ENCODE data around the gene RPS6KA3.

Gene RPS6KA3

DNA sequence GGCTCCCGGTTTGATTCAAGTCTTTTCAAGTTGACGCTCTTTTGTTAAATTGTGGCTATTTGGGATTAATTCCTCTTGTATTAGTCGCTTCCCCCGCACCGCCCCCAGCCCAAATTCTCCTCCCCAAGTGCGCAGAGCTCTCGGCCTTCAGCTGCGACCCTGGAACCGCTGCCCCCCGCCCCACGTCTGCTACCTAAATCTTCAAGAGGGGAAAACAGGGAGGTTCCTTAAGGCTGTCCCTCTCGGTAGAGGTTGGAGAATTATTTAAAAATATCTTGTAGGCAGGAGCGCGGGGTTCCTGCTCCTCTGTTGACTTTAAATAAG lies 860 bp upstream of the RPS6KA3 start:
- peak overlapping the region; percentile 92 for H3K18ac ChIP-seq (ENCODE audit: low read length)
- no peaks in the 10 kb centered on the region for H3K79me1 ChIP-seq (ENCODE audit: low read depth, low read length)
- H3K4me2 ChIP-seq (ENCODE audit: insufficient read depth, low read length, poor library complexity, severe bottlenecking) = no peak overlapping the region
- peak overlapping the region; percentile 51 for H3K27ac ChIP-seq (replicated peaks; ENCODE audit: low read length)
- peak overlapping the region; percentile 94 for H2AFZ ChIP-seq (ENCODE audit: low read length)
- peak overlapping the region; percentile 56 to 90 for H3K4me3 ChIP-seq (ENCODE audit: low read length in 2 of 2)
- no peaks in the 10 kb centered on the region for H3K9me3 ChIP-seq (replicated peaks in 1 of 2; ENCODE audit: control insufficient read depth in 2 of 2, insufficient read depth in 1 of 2, low read depth in 1 of 2, low read length in 2 of 2)
- no peak overlapping the region for H2BK5ac ChIP-seq (ENCODE audit: low read length)
- no peak overlapping the region for H2AK5ac ChIP-seq (ENCODE audit: low read depth, low read length)
- H2BK15ac ChIP-seq (ENCODE audit: low read length) = no peak overlapping the region
- no peak for DNase-seq (ENCODE audit: low spot score)
- H3K36me3 ChIP-seq (replicated peaks in 1 of 2; ENCODE audit: control insufficient read depth in 2 of 2, insufficient read depth in 2 of 2, low read length in 2 of 2) = no peaks in the 10 kb centered on the region
- no CpG with 5 or more reads among the region's 14 CpGs for WGBS, 2 donors (ENCODE audit: extremely low coverage in 2 of 2, insufficient read length in 2 of 2, insufficient replicate concordance in 1 of 2)
- no peak overlapping the region for H2BK120ac ChIP-seq (ENCODE audit: low read depth, low read length)
- no peak overlapping the region for H2BK12ac ChIP-seq (ENCODE audit: low read length)
- peaks cover 0 to 19% (median 3%) of the 10 kb centered on the region in 3 experiments for H3K27me3 ChIP-seq (ENCODE audit: control insufficient read depth in 3 of 3, insufficient read depth in 3 of 3, low read depth in 1 of 3, low read length in 3 of 3)
- H3K14ac ChIP-seq (ENCODE audit: low read length) = no peak overlapping the region
- no peak overlapping the region for H3K23ac ChIP-seq (ENCODE audit: low read depth, low read length, poor library complexity)
- H3K4me1 ChIP-seq (ENCODE audit: control insufficient read depth in 2 of 2, insufficient read depth in 1 of 2, low read depth in 1 of 2, low read length in 2 of 2) = peaks cover 0 to 4% of the 10 kb centered on the region in 2 donors
- H3K4ac ChIP-seq (ENCODE audit: low read length) = no peak overlapping the region
- peak overlapping the region; percentile 44 for H3K9ac ChIP-seq (ENCODE audit: low read depth, low read length, poor library complexity)
- H4K8ac ChIP-seq (ENCODE audit: low read depth, low read length) = no peak overlapping the region
- no peak overlapping the region for H4K91ac ChIP-seq (ENCODE audit: low read depth, low read length, poor library complexity)

DNA sequence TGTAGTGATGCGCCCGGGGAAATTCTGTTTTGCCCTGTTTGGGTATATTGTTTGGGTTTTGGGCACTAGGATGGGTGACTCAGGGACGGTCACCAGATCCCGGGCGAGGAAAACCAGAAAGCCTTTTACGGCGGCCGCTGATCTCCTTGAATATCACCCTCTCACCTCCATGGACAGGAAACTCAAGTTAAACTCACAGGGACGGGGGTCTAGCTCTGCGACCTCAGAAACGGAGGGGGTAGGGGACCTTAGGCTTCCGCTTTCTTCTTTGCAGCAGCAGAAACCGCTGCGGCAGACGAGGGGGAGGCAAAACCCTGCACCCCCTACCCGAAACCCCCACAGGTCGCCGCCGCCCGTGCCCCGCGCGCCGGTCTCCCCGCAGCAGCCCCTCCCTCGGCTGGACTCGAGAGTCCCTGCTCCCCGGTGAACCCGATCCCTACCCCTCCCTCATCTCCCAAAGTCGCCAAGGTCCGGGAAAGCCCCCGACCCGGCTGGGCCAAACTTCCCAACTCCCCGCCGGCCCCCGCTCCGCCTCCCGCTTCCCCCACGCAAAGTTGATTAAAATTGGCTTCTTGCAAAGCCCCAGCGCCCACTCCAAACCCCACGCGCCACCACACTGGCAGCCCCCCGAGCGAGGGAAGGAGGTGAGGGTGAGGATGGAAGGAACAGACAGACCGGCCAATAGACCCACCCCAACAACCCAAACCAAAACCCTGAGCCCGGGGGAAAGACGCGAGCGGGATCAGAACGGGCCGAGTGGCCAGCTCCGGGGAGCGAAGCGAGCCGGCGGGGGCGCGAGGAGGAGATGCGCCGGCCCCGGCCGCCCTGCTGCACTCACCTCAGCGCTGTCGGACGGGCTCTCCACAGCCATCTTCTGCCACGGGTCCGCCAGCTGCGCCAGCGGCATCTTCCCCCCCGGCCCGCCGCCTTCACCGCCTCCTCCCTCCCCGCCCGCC lies 705 bp downstream of the RPS6KA3 start:
- Histone ChIP-seq H2BK15ac (ENCODE audit: low read length) (no peak overlapping the region), H3K4me2 (ENCODE audit: insufficient read depth, low read length, poor library complexity, severe bottlenecking) (peak overlapping the region; percentile 49), H2BK120ac (ENCODE audit: low read depth, low read length) (no peak overlapping the region), H3K4ac (ENCODE audit: low read length) (no peak overlapping the region), H3K4me3 (ENCODE audit: low read length in 2 of 2) (peak overlapping the region; percentile 56 to 94), H4K8ac (ENCODE audit: low read depth, low read length) (no peak overlapping the region), H2AK5ac (ENCODE audit: low read depth, low read length) (no peak overlapping the region), H3K36me3 (replicated peaks in 1 of 2; ENCODE audit: control insufficient read depth in 2 of 2, insufficient read depth in 2 of 2, low read length in 2 of 2) (no peaks in the 10 kb centered on the region), H3K18ac (ENCODE audit: low read length) (peak overlapping the region; percentile 64), H3K9ac (ENCODE audit: low read depth, low read length, poor library complexity) (peak overlapping the region; percentile 60), H4K91ac (ENCODE audit: low read depth, low read length, poor library complexity) (no peak overlapping the region), H3K23ac (ENCODE audit: low read depth, low read length, poor library complexity) (no peak overlapping the region), H3K79me1 (ENCODE audit: low read depth, low read length) (no peaks in the 10 kb centered on the region), H3K9me3 (replicated peaks in 1 of 2; ENCODE audit: control insufficient read depth in 2 of 2, insufficient read depth in 1 of 2, low read depth in 1 of 2, low read length in 2 of 2) (no peaks in the 10 kb centered on the region), H3K14ac (ENCODE audit: low read length) (no peak overlapping the region), H3K4me1 (ENCODE audit: control insufficient read depth in 2 of 2, insufficient read depth in 1 of 2, low read depth in 1 of 2, low read length in 2 of 2) (peaks cover 0 to 4% of the 10 kb centered on the region in 2 donors), H2AFZ (ENCODE audit: low read length) (peak overlapping the region; percentile 54), H2BK5ac (ENCODE audit: low read length) (peak overlapping the region; percentile 82), H2BK12ac (ENCODE audit: low read length) (no peak overlapping the region), H3K27me3 (ENCODE audit: control insufficient read depth in 3 of 3, insufficient read depth in 3 of 3, low read depth in 1 of 3, low read length in 3 of 3) (peaks cover 0 to 15% (median 3%) of the 10 kb centered on the region in 3 experiments), H3K27ac (replicated peaks; ENCODE audit: low read length) (peak overlapping the region; percentile 54)
- no CpG with 5 or more reads among the region's 75 CpGs for WGBS, 2 donors (ENCODE audit: extremely low coverage in 2 of 2, insufficient read length in 2 of 2, insufficient replicate concordance in 1 of 2)
- DNase-seq (ENCODE audit: low spot score) = no peak

- Histone ChIP-seq H3K18ac (ENCODE audit: low read length) (no peak overlapping the region), H3K14ac (ENCODE audit: low read length) (no peak overlapping the region), H3K9ac (ENCODE audit: low read depth, low read length, poor library complexity) (no peak overlapping the region), H3K4me2 (ENCODE audit: insufficient read depth, low read length, poor library complexity, severe bottlenecking) (peak overlapping the region; percentile 49), H3K4me3 (ENCODE audit: low read length in 2 of 2) (peak overlapping the region; percentile 56 to 94), H3K4ac (ENCODE audit: low read length) (no peak overlapping the region), H2BK15ac (ENCODE audit: low read length) (no peak overlapping the region), H3K27me3 (ENCODE audit: control insufficient read depth in 3 of 3, insufficient read depth in 3 of 3, low read depth in 1 of 3, low read length in 3 of 3) (peaks cover 0 to 9% (median 3%) of the 10 kb centered on the region in 3 experiments), H3K23ac (ENCODE audit: low read depth, low read length, poor library complexity) (no peak overlapping the region), H2BK120ac (ENCODE audit: low read depth, low read length) (no peak overlapping the region), H3K9me3 (replicated peaks in 1 of 2; ENCODE audit: control insufficient read depth in 2 of 2, insufficient read depth in 1 of 2, low read depth in 1 of 2, low read length in 2 of 2) (no peaks in the 10 kb centered on the region), H4K91ac (ENCODE audit: low read depth, low read length, poor library complexity) (no peak overlapping the region), H2BK12ac (ENCODE audit: low read length) (no peak overlapping the region), H3K36me3 (replicated peaks in 1 of 2; ENCODE audit: control insufficient read depth in 2 of 2, insufficient read depth in 2 of 2, low read length in 2 of 2) (no peaks in the 10 kb centered on the region), H2AFZ (ENCODE audit: low read length) (peak overlapping the region; percentile 54), H3K27ac (replicated peaks; ENCODE audit: low read length) (no peak overlapping the region), H4K8ac (ENCODE audit: low read depth, low read length) (no peak overlapping the region), H3K4me1 (ENCODE audit: control insufficient read depth in 2 of 2, insufficient read depth in 1 of 2, low read depth in 1 of 2, low read length in 2 of 2) (peaks cover 0 to 4% of the 10 kb centered on the region in 2 donors), H2AK5ac (ENCODE audit: low read depth, low read length) (no peak overlapping the region), H3K79me1 (ENCODE audit: low read depth, low read length) (no peaks in the 10 kb centered on the region), H2BK5ac (ENCODE audit: low read length) (no peak overlapping the region)
- no peak for DNase-seq (ENCODE audit: low spot score)
- no CpG with 5 or more reads among the region's 26 CpGs for WGBS, 2 donors (ENCODE audit: extremely low coverage in 2 of 2, insufficient read length in 2 of 2, insufficient replicate concordance in 1 of 2)
Measured at GRCh38 chrX:20265221-20265725, 1.4 kb downstream of the RPS6KA3 start.

DNA sequence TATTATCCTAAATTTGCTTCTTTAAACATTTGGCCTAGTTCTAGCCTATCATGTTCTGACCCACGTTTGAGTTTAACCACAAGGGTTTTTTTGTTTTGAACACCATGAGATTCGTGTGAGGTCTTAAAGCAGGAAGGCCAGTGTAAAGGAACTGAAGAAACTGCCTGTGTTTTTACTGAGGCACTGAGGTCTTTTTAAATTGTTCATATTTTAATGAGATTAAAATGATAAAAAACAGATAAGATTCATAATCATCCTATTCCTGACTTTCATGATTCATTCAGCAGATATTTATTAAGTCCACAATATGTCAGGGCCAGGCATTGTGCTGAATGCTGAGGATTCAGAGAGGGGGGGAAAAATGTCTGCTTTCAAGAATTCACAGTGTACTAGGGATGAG lies 3.2 kb downstream of the RPS6KA3 start:
- Histone ChIP-seq H3K9me3 (replicated peaks in 1 of 2; ENCODE audit: control insufficient read depth in 2 of 2, insufficient read depth in 1 of 2, low read depth in 1 of 2, low read length in 2 of 2) (no peaks in the 10 kb centered on the region), H3K18ac (ENCODE audit: low read length) (no peak overlapping the region), H4K8ac (ENCODE audit: low read depth, low read length) (no peak overlapping the region), H3K4me2 (ENCODE audit: insufficient read depth, low read length, poor library complexity, severe bottlenecking) (no peak overlapping the region), H2BK15ac (ENCODE audit: low read length) (no peak overlapping the region), H2BK12ac (ENCODE audit: low read length) (no peak overlapping the region), H3K9ac (ENCODE audit: low read depth, low read length, poor library complexity) (no peak overlapping the region), H3K27ac (replicated peaks; ENCODE audit: low read length) (no peak overlapping the region), H2BK120ac (ENCODE audit: low read depth, low read length) (no peak overlapping the region), H3K4me1 (ENCODE audit: control insufficient read depth in 2 of 2, insufficient read depth in 1 of 2, low read depth in 1 of 2, low read length in 2 of 2) (peaks cover 0 to 4% of the 10 kb centered on the region in 2 donors), H3K4me3 (ENCODE audit: low read length in 2 of 2) (no peak overlapping the region), H3K79me1 (ENCODE audit: low read depth, low read length) (no peaks in the 10 kb centered on the region), H3K14ac (ENCODE audit: low read length) (no peak overlapping the region), H4K91ac (ENCODE audit: low read depth, low read length, poor library complexity) (no peak overlapping the region), H3K23ac (ENCODE audit: low read depth, low read length, poor library complexity) (no peak overlapping the region), H2AK5ac (ENCODE audit: low read depth, low read length) (no peak overlapping the region), H3K27me3 (ENCODE audit: control insufficient read depth in 3 of 3, insufficient read depth in 3 of 3, low read depth in 1 of 3, low read length in 3 of 3) (peaks cover 0 to 4% (median 0%) of the 10 kb centered on the region in 3 experiments), H2BK5ac (ENCODE audit: low read length) (no peak overlapping the region), H2AFZ (ENCODE audit: low read length) (no peak overlapping the region), H3K4ac (ENCODE audit: low read length) (no peak overlapping the region), H3K36me3 (replicated peaks in 1 of 2; ENCODE audit: control insufficient read depth in 2 of 2, insufficient read depth in 2 of 2, low read length in 2 of 2) (no peaks in the 10 kb centered on the region)
- no peak for DNase-seq (ENCODE audit: low spot score)
- no CpG with 5 or more reads among the region's 2 CpGs for WGBS, 2 donors (ENCODE audit: extremely low coverage in 2 of 2, insufficient read length in 2 of 2, insufficient replicate concordance in 1 of 2)
